NCI-H2081 (cell line): Measurements from ENCODE around the gene TOMM40.
"Not testable (repeated sequence)": the region's sequence is repeated elsewhere in the genome, so short reads cannot be mapped to it uniquely, and the experiment has no call there.

Experiments used
- DNase-seq, 2 experiments: peaks; one replicate each; lab custom pipeline; 2025; lab: John Stamatoyannopoulos, UW

Gene TOMM40

GRCh38 chr19:44871809-44872208 lies 19.2 kb upstream of the TOMM40 start:
- DNase-seq, result no peak

GRCh38 chr19:44872661-44873060 lies 18.4 kb upstream of the TOMM40 start:
- no peak for DNase-seq

- DNase-seq, result no peak
Measured at GRCh38 chr19:44874317-44874716, 16.7 kb upstream of the TOMM40 start.

- no peak for DNase-seq
Measured at GRCh38 chr19:44875666-44876451, 15.2 kb upstream of the TOMM40 start.

- DNase-seq, result peak; percentile 15 to 18
Measured at GRCh38 chr19:44876930-44877535, 14.0 kb upstream of the TOMM40 start.

GRCh38 chr19:44878120-44878865 lies 12.8 kb upstream of the TOMM40 start:
- no peak for DNase-seq

- DNase-seq, result no peak
Measured at GRCh38 chr19:44879309-44880065, 11.6 kb upstream of the TOMM40 start.

GRCh38 chr19:44882063-44882462 lies 9.0 kb upstream of the TOMM40 start:
- DNase-seq, result no peak

GRCh38 chr19:44882619-44883397 lies 8.2 kb upstream of the TOMM40 start:
- DNase-seq, result not testable (repeated sequence)

GRCh38 chr19:44883922-44884321 lies 7.1 kb upstream of the TOMM40 start:
- DNase-seq, result no peak

GRCh38 chr19:44884566-44884965 lies 6.5 kb upstream of the TOMM40 start:
- no peak for DNase-seq

- no peak for DNase-seq
Measured at GRCh38 chr19:44886141-44886540, 4.9 kb upstream of the TOMM40 start.

GRCh38 chr19:44887648-44888047 lies 3.4 kb upstream of the TOMM40 start:
- DNase-seq, result no peak

GRCh38 chr19:44888335-44888734 lies 2.7 kb upstream of the TOMM40 start:
- DNase-seq, result not testable (repeated sequence)

GRCh38 chr19:44889830-44890365 lies 1.2 kb upstream of the TOMM40 start:
- no peak for DNase-seq

GRCh38 chr19:44890366-44891015 lies 563 bp upstream of the TOMM40 start:
- DNase-seq, result peak; percentile 100

GRCh38 chr19:44892932-44893331 lies 1.9 kb downstream of the TOMM40 start:
- DNase-seq, result no peak

GRCh38 chr19:44893332-44894051 lies 2.4 kb downstream of the TOMM40 start:
- no peak for DNase-seq

GRCh38 chr19:44894052-44894400 lies 3.0 kb downstream of the TOMM40 start:
- no peak for DNase-seq

- no peak for DNase-seq
Measured at GRCh38 chr19:44894946-44895345, 3.9 kb downstream of the TOMM40 start.
